ENCODE results near the gene PKP1. TPM values are rescaled to one million over a fixed set of nuclear protein-coding genes. Genes with fewer than 3 reads are reported as not detected.

Gene PKP1
- total and polyA plus RNA-seq, 2 of the 4 experiments (the other 2 are of a cell fraction), result 0.18 to 0.36 TPM

- H3K27ac ChIP-seq (ENCODE audit: insufficient read depth, low read length), result no peak overlapping the region
- dilution Hi-C loops (cut with HindIII; ENCODE audit: low sequenced_read_pairs, unreplicated experiment), result no loop called here
- TF ChIP-seq RFX5 (IDR thresholded peaks at IDR 0.05; ENCODE audit: low read depth, low read length) (no peak), POLR2A (IDR thresholded peaks at IDR 0.05; ENCODE audit: low read depth, low read length) (no peak), MXI1 (IDR thresholded peaks at IDR 0.05; ENCODE audit: borderline replicate concordance, low read depth, low read length) (no peak), SMC3 (IDR thresholded peaks at IDR 0.05; ENCODE audit: low read depth, low read length) (no peak), USF2 (IDR thresholded peaks at IDR 0.05; ENCODE audit: low read depth, low read length) (no peak), MAZ (IDR thresholded peaks at IDR 0.05; ENCODE audit: borderline replicate concordance, low read depth, low read length) (no peak), NFE2L2 (IDR thresholded peaks at IDR 0.05; ENCODE audit: low read depth, low read length) (no peak), MAFK (IDR thresholded peaks at IDR 0.05; ENCODE audit: low read depth, low read length) (no peak), RCOR1 (IDR thresholded peaks at IDR 0.05; ENCODE audit: insufficient replicate concordance, low read length) (no peak), CHD1 (IDR thresholded peaks at IDR 0.05; ENCODE audit: low read depth, low read length) (no peak), BHLHE40 (IDR thresholded peaks at IDR 0.05; ENCODE audit: low read depth, low read length) (no peak), CTCF (conservative IDR thresholded peaks at IDR 0.05; ENCODE audit: low read depth, low read length) (no peak), CEBPB (IDR thresholded peaks at IDR 0.05; ENCODE audit: low read depth, low read length) (no peak), RAD21 (IDR thresholded peaks at IDR 0.05; ENCODE audit: low read length) (no peak), FOS (IDR thresholded peaks at IDR 0.05; ENCODE audit: low read depth, low read length) (no peak)
- TF ChIP-seq, protein P1, sequence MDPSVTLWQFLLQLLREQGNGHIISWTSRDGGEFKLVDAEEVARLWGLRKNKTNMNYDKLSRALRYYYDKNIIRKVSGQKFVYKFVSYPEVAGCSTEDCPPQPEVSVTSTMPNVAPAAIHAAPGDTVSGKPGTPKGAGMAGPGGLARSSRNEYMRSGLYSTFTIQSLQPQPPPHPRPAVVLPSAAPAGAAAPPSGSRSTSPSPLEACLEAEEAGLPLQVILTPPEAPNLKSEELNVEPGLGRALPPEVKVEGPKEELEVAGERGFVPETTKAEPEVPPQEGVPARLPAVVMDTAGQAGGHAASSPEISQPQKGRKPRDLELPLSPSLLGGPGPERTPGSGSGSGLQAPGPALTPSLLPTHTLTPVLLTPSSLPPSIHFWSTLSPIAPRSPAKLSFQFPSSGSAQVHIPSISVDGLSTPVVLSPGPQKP (IDR thresholded peaks at IDR 0.05; ENCODE audit: borderline replicate concordance, low read depth, low read length), result no peak
- no peak overlapping the region for H2AFZ ChIP-seq (replicated peaks; ENCODE audit: low read length, poor library complexity)
- in situ Hi-C loops (cut with MboI; ENCODE audit: low sequenced_read_pairs), result no loop called here
- H3K9me3 ChIP-seq (ENCODE audit: control insufficient read depth, insufficient read depth, low read length), result peaks cover 2% of the 10 kb centered on the region; the same call in 1 of the 2 replicates
- no peak for DNase-seq
- no peak overlapping the region for H4K5ac ChIP-seq (ENCODE audit: low read depth, low read length)
- no peak overlapping the region for H2AK5ac ChIP-seq (ENCODE audit: low read depth, low read length)
- H2AK9ac ChIP-seq (replicated peaks; ENCODE audit: low read depth, low read length, poor library complexity), result no peak overlapping the region
- no peak overlapping the region for H4K91ac ChIP-seq (ENCODE audit: insufficient read depth, low read depth, low read length)
- no peaks in the 10 kb centered on the region; the same call in 1 of the 2 replicates for H3K9me1 ChIP-seq (ENCODE audit: insufficient read depth, low read length)
- no peak overlapping the region for H3K14ac ChIP-seq (replicated peaks; ENCODE audit: low read depth, low read length)
- H2BK15ac ChIP-seq (ENCODE audit: low read depth, low read length), result no peak overlapping the region
- H2BK120ac ChIP-seq (ENCODE audit: low read depth, low read length), result no peak overlapping the region
- WGBS, 2 experiments (ENCODE audit: extremely low coverage in 2 of 2, insufficient read length in 1 of 2), result 70% methylated on average over 8 of the region's 8 CpGs; no CpG with 5 or more reads in 1 of the 2 experiments
- H3K4me1 ChIP-seq (ENCODE audit: control insufficient read depth, insufficient read depth, low read length), result peaks cover 4% of the 10 kb centered on the region
- H3K23ac ChIP-seq (ENCODE audit: low read depth, low read length), result no peak overlapping the region
- H3K56ac ChIP-seq (ENCODE audit: extremely low read depth, insufficient read depth, low read length), result no peak overlapping the region
- no peaks in the 10 kb centered on the region for H3K79me1 ChIP-seq (ENCODE audit: low read depth in 1 of 2, low read length in 2 of 2)
- no peak overlapping the region for H3K9ac ChIP-seq (ENCODE audit: low read depth, low read length)
- H4K8ac ChIP-seq (ENCODE audit: low read depth in 2 of 2, low read length in 2 of 2), result no peak overlapping the region
- no peak overlapping the region for H3K4ac ChIP-seq (ENCODE audit: low read depth, low read length)
- ChIA-PET CTCF (no interaction called here), POLR2A (ENCODE audit: unreplicated experiment) (no interaction called here)
- intact Hi-C loops (cut with micrococcal nuclease), result no loop called here
- no peak overlapping the region for H2BK20ac ChIP-seq (ENCODE audit: low read depth, low read length)
- no peaks in the 10 kb centered on the region for H4K20me1 ChIP-seq (ENCODE audit: insufficient read depth, low read length)
- ATAC-seq (ENCODE audit: low read depth), result no peak
- no peak overlapping the region for H3K4me2 ChIP-seq (ENCODE audit: low read depth, low read length)
- no peak overlapping the region for H2BK5ac ChIP-seq (ENCODE audit: low read depth, low read length, poor library complexity, severe bottlenecking)
- no TSS peak for BruUV-seq (replicated peaks)
- no peak overlapping the region for H3K18ac ChIP-seq (ENCODE audit: low read depth, low read length)
- H3K4me3 ChIP-seq (ENCODE audit: insufficient read depth, low read depth, low read length), result no peak overlapping the region
- H3K27me3 ChIP-seq (ENCODE audit: control insufficient read depth, insufficient read depth, low read length), result peaks cover 63% of the 10 kb centered on the region
- no peaks in the 10 kb centered on the region for H3K36me3 ChIP-seq (ENCODE audit: control insufficient read depth, insufficient read depth, low read length)
These were observed 42.4 kb downstream of the PKP1 start for GRCh38 chr1:201325678-201326060.

All from IMR-90 (cell line).